ENCODE measurements around the gene ZNF768. TPM values are rescaled to one million over a fixed set of nuclear protein-coding genes. Genes with fewer than 3 reads are reported as not detected.

The ZNF768 gene
- 10 to 100 TPM; 27.3 to 58.7 (median 34.8) TPM for total RNA-seq

- H3K36me3 ChIP-seq = peaks cover 0 to 22% (median 8%) of the 10 kb centered on the region in 4 donors
- peaks cover 11 to 45% (median 23%) of the 10 kb centered on the region in 4 donors for H3K4me1 ChIP-seq
- ATAC-seq (ENCODE audit: low FRiP score in 2 of 2) (peak in 1 of 2 donors; percentile 67), DNase-seq (peak in 1 of 2 donors; percentile 52)
- no peaks in the 10 kb centered on the region for H3K9me3 ChIP-seq
- peak in 1 of 4 donors; percentile 1 for TF ChIP-seq POLR2A (IDR thresholded peaks at IDR 0.05)
- no peak for TF ChIP-seq EP300 (IDR thresholded peaks at IDR 0.05)
- H3K27ac ChIP-seq = peak within 1 kb of the TSS; percentile 96 to 99 (median 98)
- no peaks in the 10 kb centered on the region for H3K27me3 ChIP-seq
- WGBS, 2 donors = 0 to 1% methylated on average over 1 to 18 of the region's 73 CpGs
- peak within 1 kb of the TSS; percentile 54 to 93 (median 84) for H3K4me3 ChIP-seq
Measured at GRCh38 chr16:30526137-30526822, at the start of gene ZNF768. Gene ZNF768 (minus strand): TSS chr16:30526566. CDS start chr16:30526413, 153 bp downstream.

- peaks cover 17 to 22% (median 19%) of the 10 kb centered on the region in 4 donors for H3K4me1 ChIP-seq
- no peak overlapping the region for H3K4me3 ChIP-seq
- H3K27me3 ChIP-seq = no peaks in the 10 kb centered on the region
- 83 to 91% methylated on average over 1 of the region's 1 CpG for WGBS, 2 donors
- no peak for TF ChIP-seq EP300 (IDR thresholded peaks at IDR 0.05)
- TF ChIP-seq CTCF (IDR thresholded peaks at IDR 0.05) = no peak
- TF ChIP-seq POLR2A (IDR thresholded peaks at IDR 0.05) = no peak
- TF ChIP-seq POLR2AphosphoS5 (IDR thresholded peaks at IDR 0.05) = no peak
- no peak overlapping the region for H3K27ac ChIP-seq
- no peak for ATAC-seq (ENCODE audit: low FRiP score in 2 of 2)
- no peaks in the 10 kb centered on the region for H3K9me3 ChIP-seq
- H3K36me3 ChIP-seq = peaks cover 0 to 16% (median 6%) of the 10 kb centered on the region in 4 donors
- no peak for DNase-seq
Measured at GRCh38 chr16:30574678-30575077, 48.3 kb upstream of the ZNF768 start.

- DNase-seq (peak; percentile 95 to 96), ATAC-seq (ENCODE audit: low FRiP score in 2 of 2) (peak; percentile 95 to 96)
- H3K27ac ChIP-seq = peak within 1 kb of the TSS; percentile 95 to 99 (median 98)
- peaks cover 0 to 4% (median 0%) of the 10 kb centered on the region in 4 donors for H3K36me3 ChIP-seq
- H3K27me3 ChIP-seq = no peaks in the 10 kb centered on the region
- WGBS, 2 donors = 0% methylated on average over 9 to 37 of the region's 67 CpGs
- peaks cover 18 to 35% (median 21%) of the 10 kb centered on the region in 4 donors for H3K4me1 ChIP-seq
- TF ChIP-seq POLR2AphosphoS5 (IDR thresholded peaks at IDR 0.05) (peak; percentile 67), CTCF (IDR thresholded peaks at IDR 0.05) (peak in 2 of 6 experiments; percentile 11 to 26), POLR2A (IDR thresholded peaks at IDR 0.05) (peak in 3 of 4 donors; percentile 23 to 78 (median 58)), EP300 (IDR thresholded peaks at IDR 0.05) (no peak)
- peak within 1 kb of the TSS; percentile 70 to 85 (median 76) for H3K4me3 ChIP-seq
- H3K9me3 ChIP-seq = no peaks in the 10 kb centered on the region
Measured at GRCh38 chr16:30571445-30572322, 45.3 kb upstream of the ZNF768 start, which contains the start of gene ZNF688. Gene ZNF688 (minus strand): TSS chr16:30571714. CDS start chr16:30571629, 85 bp downstream.

- WGBS, 2 donors = 7 to 12% methylated on average over 14 to 21 of the region's 22 CpGs
- no peak for DNase-seq
- H3K4me1 ChIP-seq = peaks cover 18 to 35% (median 21%) of the 10 kb centered on the region in 4 donors
Measured at GRCh38 chr16:30570636-30571444, 44.5 kb upstream of the ZNF768 start.

More at GRCh38 chr16:30570636-30571444, 44.5 kb upstream of the ZNF768 start:
- no peak for TF ChIP-seq POLR2AphosphoS5 (IDR thresholded peaks at IDR 0.05)
- TF ChIP-seq POLR2A (IDR thresholded peaks at IDR 0.05) = no peak
- TF ChIP-seq CTCF (IDR thresholded peaks at IDR 0.05) = no peak
- TF ChIP-seq EP300 (IDR thresholded peaks at IDR 0.05) = no peak
- Histone ChIP-seq H3K27me3 (no peaks in the 10 kb centered on the region), H3K4me3 (peak overlapping the region; percentile 70 to 85 (median 76)), H3K36me3 (peaks cover 0 to 4% (median 0%) of the 10 kb centered on the region in 4 donors), H3K9me3 (no peaks in the 10 kb centered on the region), H3K27ac (peak overlapping the region; percentile 95 to 99 (median 98))
- peak in 1 of 2 donors; percentile 9 for ATAC-seq (ENCODE audit: low FRiP score in 2 of 2)
